H1 (cell line): Measurements from ENCODE around the gene MSI2.

Experiments used
- BRCA1 ChIP-seq: IDR thresholded peaks from 2 replicates; pipeline ENCODE4 v1.6.1; 2012; ENCODE audit warnings: low read depth, low read length, improper control_type of control experiment
- EZH2 ChIP-seq: fragments of 200-600 bp; sonication (generic); IDR thresholded peaks from 2 replicates; pipeline ENCODE4 v1.7.1; 2012; ENCODE audit warnings: low read depth, mild to moderate bottlenecking, moderate library complexity, low read length, inconsistent platforms; ENCODE audit not compliant: severe bottlenecking
- JUN ChIP-seq: IDR thresholded peaks from 2 replicates; pipeline ENCODE4 v1.6.1; 2011; ENCODE audit warnings: low read depth, mild to moderate bottlenecking, improper control_type of control experiment, low read length
- RFX5 ChIP-seq: IDR thresholded peaks from 2 replicates; pipeline ENCODE4 v1.6.1; 2011; ENCODE audit warnings: low read depth, low read length, improper control_type of control experiment, borderline replicate concordance
- SP1 ChIP-seq: IDR thresholded peaks from 2 replicates; pipeline ENCODE4 v1.6.1; 2011; ENCODE audit warnings: low read depth, low read length
- TF ChIP-seq, protein P1 (sequence below): IDR thresholded peaks from 2 replicates; pipeline ENCODE4 v1.6.1; 2012; ENCODE audit warnings: low read length, inconsistent platforms
- TF ChIP-seq, protein P2 (sequence below), 3 experiments: IDR thresholded peaks; 1 replicate in 2 of 3; 2 replicates in 1 of 3; pipeline versions ENCODE4 v1.5.1 to v1.6.1; 2011; ENCODE audit warnings: low read length in 3 of 3, mild to moderate bottlenecking in 3 of 3, inconsistent platforms in 2 of 3, low read depth in 1 of 3, moderate library complexity in 1 of 3; ENCODE audit not compliant: insufficient read depth in 1 of 3; ENCODE audit errors: control extremely low read depth in 1 of 3

DNA sequence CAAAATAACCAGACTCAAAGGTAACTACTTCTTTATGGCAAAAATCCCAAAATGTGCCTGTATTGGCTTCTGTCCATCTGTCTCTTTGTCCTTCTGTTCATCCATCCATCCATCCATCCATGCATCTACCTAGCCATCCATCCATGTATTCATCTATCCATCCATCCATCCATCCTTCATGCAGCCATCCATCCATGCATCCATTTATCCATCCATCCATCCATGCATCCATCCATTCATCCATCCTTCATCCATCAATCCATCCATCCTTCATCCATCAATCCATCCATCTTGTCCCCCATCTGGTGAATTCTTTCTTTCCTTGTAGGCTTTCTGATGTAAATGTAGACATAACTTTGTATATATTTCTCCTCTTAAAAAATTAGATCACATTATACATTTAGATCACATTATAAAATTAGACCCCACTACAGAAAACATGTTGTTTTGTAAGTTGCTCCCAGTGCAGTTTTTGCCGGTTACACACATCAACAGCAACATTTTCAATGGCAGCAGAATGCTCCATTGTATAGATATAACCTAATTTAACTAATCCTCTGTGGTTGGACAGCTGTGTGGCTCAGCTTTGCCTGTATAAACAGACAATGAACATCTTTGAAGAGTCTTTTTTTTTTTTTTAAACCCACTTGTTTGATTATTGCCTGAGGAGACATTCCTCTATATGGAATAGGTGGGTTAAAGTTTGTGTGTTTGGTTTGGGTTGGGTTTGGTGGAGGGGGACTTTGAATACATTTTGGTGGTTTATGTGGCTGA lies 72.0 kb downstream of the MSI2 start:
- no peak for TF ChIP-seq RFX5
- TF ChIP-seq, protein P1, sequence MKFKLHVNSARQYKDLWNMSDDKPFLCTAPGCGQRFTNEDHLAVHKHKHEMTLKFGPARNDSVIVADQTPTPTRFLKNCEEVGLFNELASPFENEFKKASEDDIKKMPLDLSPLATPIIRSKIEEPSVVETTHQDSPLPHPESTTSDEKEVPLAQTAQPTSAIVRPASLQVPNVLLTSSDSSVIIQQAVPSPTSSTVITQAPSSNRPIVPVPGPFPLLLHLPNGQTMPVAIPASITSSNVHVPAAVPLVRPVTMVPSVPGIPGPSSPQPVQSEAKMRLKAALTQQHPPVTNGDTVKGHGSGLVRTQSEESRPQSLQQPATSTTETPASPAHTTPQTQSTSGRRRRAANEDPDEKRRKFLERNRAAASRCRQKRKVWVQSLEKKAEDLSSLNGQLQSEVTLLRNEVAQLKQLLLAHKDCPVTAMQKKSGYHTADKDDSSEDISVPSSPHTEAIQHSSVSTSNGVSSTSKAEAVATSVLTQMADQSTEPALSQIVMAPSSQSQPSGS, result no peak
- TF ChIP-seq, protein P2, sequence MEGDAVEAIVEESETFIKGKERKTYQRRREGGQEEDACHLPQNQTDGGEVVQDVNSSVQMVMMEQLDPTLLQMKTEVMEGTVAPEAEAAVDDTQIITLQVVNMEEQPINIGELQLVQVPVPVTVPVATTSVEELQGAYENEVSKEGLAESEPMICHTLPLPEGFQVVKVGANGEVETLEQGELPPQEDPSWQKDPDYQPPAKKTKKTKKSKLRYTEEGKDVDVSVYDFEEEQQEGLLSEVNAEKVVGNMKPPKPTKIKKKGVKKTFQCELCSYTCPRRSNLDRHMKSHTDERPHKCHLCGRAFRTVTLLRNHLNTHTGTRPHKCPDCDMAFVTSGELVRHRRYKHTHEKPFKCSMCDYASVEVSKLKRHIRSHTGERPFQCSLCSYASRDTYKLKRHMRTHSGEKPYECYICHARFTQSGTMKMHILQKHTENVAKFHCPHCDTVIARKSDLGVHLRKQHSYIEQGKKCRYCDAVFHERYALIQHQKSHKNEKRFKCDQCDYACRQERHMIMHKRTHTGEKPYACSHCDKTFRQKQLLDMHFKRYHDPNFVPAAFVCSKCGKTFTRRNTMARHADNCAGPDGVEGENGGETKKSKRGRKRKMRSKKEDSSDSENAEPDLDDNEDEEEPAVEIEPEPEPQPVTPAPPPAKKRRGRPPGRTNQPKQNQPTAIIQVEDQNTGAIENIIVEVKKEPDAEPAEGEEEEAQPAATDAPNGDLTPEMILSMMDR (IDR thresholded peaks at IDR 0.05; ENCODE audit: control extremely low read depth in 1 of 3, insufficient read depth in 1 of 3, low read depth in 1 of 3, low read length in 3 of 3), result no peak
- no peak for TF ChIP-seq JUN
- no peak for TF ChIP-seq EZH2
- TF ChIP-seq SP1, result no peak
- no peak for TF ChIP-seq BRCA1
